IgD-negative memory B cell (primary cell): ENCODE data around the gene PLPPR1. TPM values are rescaled to one million over a fixed set of nuclear protein-coding genes. Genes with fewer than 3 reads are reported as not detected.

ENCODE experiments used
- H3K27ac Mint-ChIP-seq, 3 donors: one replicate each; pipeline ENCODE4 v1.8.0; 2020 to 2022; ENCODE audit warnings: mild to moderate bottlenecking in 3 of 3, mixed read lengths in 3 of 3, moderate library complexity in 1 of 3
- H3K27me3 Mint-ChIP-seq: one replicate; pipeline ENCODE4 v1.8.0; 2021; ENCODE audit warnings: mixed read lengths
- H3K36me3 Mint-ChIP-seq: one replicate; pipeline ENCODE4 v1.8.0; 2020; ENCODE audit warnings: mild to moderate bottlenecking, mixed read lengths
- H3K4me1 Mint-ChIP-seq, 3 donors: one replicate each; pipeline ENCODE4 v1.8.0; 2020 to 2022; ENCODE audit warnings: mixed read lengths in 3 of 3, mild to moderate bottlenecking in 1 of 3
- H3K4me3 Mint-ChIP-seq, 4 donors: one replicate each; pipeline ENCODE4 v1.8.0; 2020 to 2022; ENCODE audit warnings: mild to moderate bottlenecking in 4 of 4, mixed read lengths in 4 of 4, moderate library complexity in 3 of 4
- H3K9me3 Mint-ChIP-seq, 3 donors: one replicate each; pipeline ENCODE4 v1.8.0; 2020 to 2021; ENCODE audit warnings: mixed read lengths in 3 of 3, mild to moderate bottlenecking in 1 of 3
- polyA plus RNA-seq: library from polyadenylated mRNA; unstranded; fragments of 300-500 nt; fragmentation: Illumina TruSeq; gene quantifications from one replicate; pipeline ENCODE4 v1.2.3, GENCODE V29; 2021

The PLPPR1 gene
- polyA plus RNA-seq, 1 donor from 2014 or later = not detected

- Mint-ChIP-seq H3K27me3 (peaks cover 1% of the 10 kb centered on the region), H3K9me3 (peaks cover 0 to 2% (median 0%) of the 10 kb centered on the region in 3 donors), H3K4me3 (no peak overlapping the region), H3K36me3 (no peaks in the 10 kb centered on the region), H3K27ac (no peak overlapping the region), H3K4me1 (no peaks in the 10 kb centered on the region)
Observed at GRCh38 chr9:101073122-101073521, 44.6 kb downstream of the PLPPR1 start.

- Mint-ChIP-seq H3K4me1 (no peaks in the 10 kb centered on the region), H3K27ac (no peak overlapping the region), H3K36me3 (no peaks in the 10 kb centered on the region), H3K9me3 (no peaks in the 10 kb centered on the region), H3K4me3 (no peak overlapping the region), H3K27me3 (no peaks in the 10 kb centered on the region)
Observed at GRCh38 chr9:101081641-101082040, 53.1 kb downstream of the PLPPR1 start.

GRCh38 chr9:101083448-101084202 is 55.1 kb downstream of the PLPPR1 start:
- no peaks in the 10 kb centered on the region for H3K4me1 Mint-ChIP-seq
- H3K27me3 Mint-ChIP-seq = no peaks in the 10 kb centered on the region

GRCh38 chr9:101087426-101087825 is 58.9 kb downstream of the PLPPR1 start:
- H3K9me3 Mint-ChIP-seq = peaks cover 0 to 3% (median 0%) of the 10 kb centered on the region in 3 donors
- H3K4me1 Mint-ChIP-seq = no peaks in the 10 kb centered on the region
- H3K27ac Mint-ChIP-seq = no peak overlapping the region
- H3K36me3 Mint-ChIP-seq = no peaks in the 10 kb centered on the region
- no peaks in the 10 kb centered on the region for H3K27me3 Mint-ChIP-seq
- no peak overlapping the region for H3K4me3 Mint-ChIP-seq

More at GRCh38 chr9:101083448-101084202, 55.1 kb downstream of the PLPPR1 start:
- H3K36me3 Mint-ChIP-seq = no peaks in the 10 kb centered on the region
- no peak overlapping the region for H3K4me3 Mint-ChIP-seq
- H3K9me3 Mint-ChIP-seq = no peaks in the 10 kb centered on the region
- H3K27ac Mint-ChIP-seq = no peak overlapping the region

- Mint-ChIP-seq H3K36me3 (no peaks in the 10 kb centered on the region), H3K27ac (no peak overlapping the region), H3K9me3 (peaks cover 0 to 3% (median 0%) of the 10 kb centered on the region in 3 donors), H3K27me3 (peaks cover 2% of the 10 kb centered on the region), H3K4me3 (no peak overlapping the region), H3K4me1 (no peaks in the 10 kb centered on the region)
Observed at GRCh38 chr9:101092922-101093321, 64.4 kb downstream of the PLPPR1 start.

- H3K36me3 Mint-ChIP-seq = no peaks in the 10 kb centered on the region
- no peaks in the 10 kb centered on the region for H3K4me1 Mint-ChIP-seq
- H3K27me3 Mint-ChIP-seq = peaks cover 2% of the 10 kb centered on the region
- no peak overlapping the region for H3K27ac Mint-ChIP-seq
- peaks cover 0 to 3% (median 0%) of the 10 kb centered on the region in 3 donors for H3K9me3 Mint-ChIP-seq
- no peak overlapping the region for H3K4me3 Mint-ChIP-seq
Observed at GRCh38 chr9:101093620-101094019, 65.1 kb downstream of the PLPPR1 start.

- Mint-ChIP-seq H3K36me3 (no peaks in the 10 kb centered on the region), H3K27me3 (peaks cover 2% of the 10 kb centered on the region), H3K4me3 (no peak overlapping the region), H3K4me1 (no peaks in the 10 kb centered on the region), H3K27ac (no peak overlapping the region), H3K9me3 (peaks cover 0 to 3% (median 0%) of the 10 kb centered on the region in 3 donors)
Observed at GRCh38 chr9:101094686-101095085, 66.2 kb downstream of the PLPPR1 start.

GRCh38 chr9:101097210-101097609 is 68.7 kb downstream of the PLPPR1 start:
- H3K27me3 Mint-ChIP-seq = peaks cover 2% of the 10 kb centered on the region
- H3K27ac Mint-ChIP-seq = no peak overlapping the region
- H3K9me3 Mint-ChIP-seq = no peaks in the 10 kb centered on the region
- H3K4me1 Mint-ChIP-seq = no peaks in the 10 kb centered on the region
- no peaks in the 10 kb centered on the region for H3K36me3 Mint-ChIP-seq
- no peak overlapping the region for H3K4me3 Mint-ChIP-seq

GRCh38 chr9:101098392-101098791 is 69.9 kb downstream of the PLPPR1 start:
- peaks cover 2% of the 10 kb centered on the region for H3K27me3 Mint-ChIP-seq
- H3K4me3 Mint-ChIP-seq = no peak overlapping the region
- no peak overlapping the region for H3K27ac Mint-ChIP-seq
- no peaks in the 10 kb centered on the region for H3K36me3 Mint-ChIP-seq
- H3K9me3 Mint-ChIP-seq = no peaks in the 10 kb centered on the region
- no peaks in the 10 kb centered on the region for H3K4me1 Mint-ChIP-seq

GRCh38 chr9:101114317-101114716 is 85.8 kb downstream of the PLPPR1 start:
- Mint-ChIP-seq H3K36me3 (no peaks in the 10 kb centered on the region), H3K27me3 (peaks cover 4% of the 10 kb centered on the region), H3K9me3 (peaks cover 0 to 2% (median 0%) of the 10 kb centered on the region in 3 donors), H3K27ac (no peak overlapping the region), H3K4me1 (no peaks in the 10 kb centered on the region), H3K4me3 (no peak overlapping the region)

GRCh38 chr9:101115102-101115501 is 86.6 kb downstream of the PLPPR1 start:
- H3K4me1 Mint-ChIP-seq = no peaks in the 10 kb centered on the region
- H3K36me3 Mint-ChIP-seq = no peaks in the 10 kb centered on the region
- no peaks in the 10 kb centered on the region for H3K9me3 Mint-ChIP-seq
- no peak overlapping the region for H3K27ac Mint-ChIP-seq
- H3K4me3 Mint-ChIP-seq = no peak overlapping the region
- peaks cover 4% of the 10 kb centered on the region for H3K27me3 Mint-ChIP-seq

- H3K4me3 Mint-ChIP-seq = no peak overlapping the region
- H3K27me3 Mint-ChIP-seq = peaks cover 1% of the 10 kb centered on the region
- H3K36me3 Mint-ChIP-seq = no peaks in the 10 kb centered on the region
- no peaks in the 10 kb centered on the region for H3K4me1 Mint-ChIP-seq
- no peak overlapping the region for H3K27ac Mint-ChIP-seq
- H3K9me3 Mint-ChIP-seq = no peaks in the 10 kb centered on the region
Observed at GRCh38 chr9:101117161-101117560, 88.6 kb downstream of the PLPPR1 start.

GRCh38 chr9:101119206-101119819 is 90.8 kb downstream of the PLPPR1 start:
- no peaks in the 10 kb centered on the region for H3K4me1 Mint-ChIP-seq
- H3K27ac Mint-ChIP-seq = no peak overlapping the region
- peaks cover 2 to 5% (median 3%) of the 10 kb centered on the region in 3 donors for H3K9me3 Mint-ChIP-seq
- peaks cover 2% of the 10 kb centered on the region for H3K36me3 Mint-ChIP-seq
- no peaks in the 10 kb centered on the region for H3K27me3 Mint-ChIP-seq
- H3K4me3 Mint-ChIP-seq = no peak overlapping the region

- no peak overlapping the region for H3K4me3 Mint-ChIP-seq
- peaks cover 0 to 4% (median 0%) of the 10 kb centered on the region in 3 donors for H3K4me1 Mint-ChIP-seq
- peaks cover 2% of the 10 kb centered on the region for H3K36me3 Mint-ChIP-seq
- H3K27ac Mint-ChIP-seq = no peak overlapping the region
- H3K9me3 Mint-ChIP-seq = peaks cover 3 to 5% (median 4%) of the 10 kb centered on the region in 3 donors
- no peaks in the 10 kb centered on the region for H3K27me3 Mint-ChIP-seq
Observed at GRCh38 chr9:101121836-101122399, 93.4 kb downstream of the PLPPR1 start.

GRCh38 chr9:101126556-101126955 is 98.0 kb downstream of the PLPPR1 start:
- Mint-ChIP-seq H3K36me3 (peaks cover 2% of the 10 kb centered on the region), H3K27ac (no peak overlapping the region), H3K4me1 (peaks cover 0 to 4% (median 0%) of the 10 kb centered on the region in 3 donors), H3K9me3 (peaks cover 3 to 6% (median 5%) of the 10 kb centered on the region in 3 donors), H3K4me3 (no peak overlapping the region), H3K27me3 (no peaks in the 10 kb centered on the region)
